ENCODE results near the gene CKAP4.

Gene CKAP4

DNA sequence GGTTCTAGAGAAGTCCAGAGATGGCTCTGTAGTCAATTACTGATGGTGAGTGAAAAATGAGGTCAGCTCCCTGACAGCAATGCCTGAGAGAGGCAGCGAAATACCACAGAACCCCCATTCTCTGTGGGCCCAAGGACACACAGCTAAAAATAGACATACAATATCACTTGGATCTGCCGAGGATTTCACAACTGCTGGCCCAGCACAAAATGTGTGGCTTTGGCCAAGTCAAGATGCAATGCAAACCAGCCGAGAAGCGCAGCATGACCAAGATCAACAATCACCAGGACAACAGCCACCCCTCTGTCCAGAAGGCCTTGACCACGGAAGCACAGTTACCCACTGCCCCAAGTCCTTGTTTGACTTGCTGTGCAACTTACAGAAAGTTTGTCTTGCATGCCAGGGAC is 52.2 kb downstream of the CKAP4 start:
- no peak for DNase-seq

DNA sequence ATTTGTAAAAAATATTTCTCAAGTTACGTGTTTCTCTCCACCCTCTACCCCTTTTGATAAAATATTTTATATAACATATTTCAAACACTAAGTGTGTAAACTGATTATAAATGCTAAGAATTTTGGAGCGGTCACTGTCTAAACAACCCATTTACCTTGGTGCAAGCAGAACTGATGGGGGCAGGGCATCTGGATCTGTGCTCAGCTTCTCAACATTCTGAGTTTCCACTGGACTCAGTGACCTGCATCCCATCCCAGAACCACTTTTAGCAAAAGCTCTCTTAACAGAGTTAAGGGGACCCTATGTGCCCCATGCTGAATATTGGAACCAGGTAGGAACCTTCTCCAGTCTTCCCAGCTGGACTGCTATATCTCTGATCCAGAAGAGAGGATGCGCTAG is 53.5 kb downstream of the CKAP4 start:
- DNase-seq = no peak

DNA sequence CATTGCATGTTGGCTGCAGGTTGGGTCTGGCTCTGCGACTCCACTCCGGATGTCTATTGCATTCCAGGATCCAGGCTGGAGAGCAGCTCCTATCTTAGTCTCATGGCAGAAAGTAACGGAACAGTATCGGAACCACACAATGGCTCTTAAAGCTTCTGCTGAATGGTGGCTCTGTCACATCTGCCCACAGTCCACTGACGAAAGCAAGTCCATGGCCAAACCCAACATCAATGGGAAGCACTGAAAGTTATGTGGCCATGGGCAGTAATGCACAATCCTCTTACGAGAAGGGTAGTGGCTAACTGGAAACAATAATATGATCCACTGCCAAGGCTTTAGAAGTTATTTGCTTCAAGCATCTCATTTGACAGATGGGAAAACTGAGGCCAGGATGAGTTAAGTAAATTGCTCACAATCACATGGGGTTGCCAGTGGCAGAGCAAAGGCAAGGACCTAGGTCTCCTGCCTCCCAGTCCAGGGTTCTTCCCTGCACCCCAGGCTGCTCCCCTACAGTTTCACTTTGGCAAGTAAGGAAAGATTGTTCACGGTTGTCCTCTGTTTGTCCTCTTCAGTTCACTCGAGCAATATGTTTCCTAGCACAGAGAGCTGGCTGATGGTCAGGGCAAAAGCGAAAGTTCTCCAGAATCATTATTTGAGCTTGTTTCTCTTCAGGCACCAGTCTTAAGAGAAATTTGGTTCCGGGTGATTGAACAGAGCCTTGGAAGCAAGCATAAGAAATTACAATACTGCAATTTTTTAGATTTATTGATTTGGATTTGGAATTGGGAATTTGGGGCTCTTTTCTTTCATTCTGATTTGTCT is 54.2 kb downstream of the CKAP4 start:
- DNase-seq = no peak

DNA sequence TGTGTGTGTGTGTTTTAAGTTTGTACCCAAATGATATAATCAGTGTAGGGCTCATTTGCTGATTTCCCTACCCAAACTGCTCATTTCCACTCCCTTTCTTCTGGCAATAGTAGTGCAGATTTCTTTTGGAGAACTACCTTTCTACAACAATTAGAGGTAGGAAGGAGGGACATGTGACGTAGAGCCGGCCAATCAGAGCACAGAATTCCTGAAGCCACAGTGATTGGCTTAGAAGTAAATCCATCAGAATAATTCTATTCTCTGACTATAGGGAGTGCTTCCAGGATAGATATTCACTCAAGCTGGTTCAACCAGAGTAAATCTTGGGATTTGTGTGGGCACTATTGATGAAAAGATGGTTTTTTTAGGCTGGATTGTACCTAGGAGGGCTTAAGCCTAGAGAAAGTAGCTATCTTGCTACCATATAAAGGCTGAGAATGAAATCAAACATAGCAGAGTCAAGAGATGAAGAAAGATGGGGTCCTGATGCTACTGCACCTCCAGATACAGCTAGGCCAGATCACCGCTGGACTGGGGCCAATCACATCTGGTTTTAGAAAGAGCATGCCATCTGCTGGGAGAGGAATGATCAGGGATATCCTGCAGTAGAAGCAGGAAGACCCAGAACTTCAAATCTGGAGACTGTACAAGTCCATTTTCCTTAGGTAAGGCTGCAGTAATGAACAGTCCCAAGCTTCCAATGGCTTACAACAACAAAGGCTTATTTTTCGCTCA is 55.0 kb downstream of the CKAP4 start:
- DNase-seq = no peak

DNA sequence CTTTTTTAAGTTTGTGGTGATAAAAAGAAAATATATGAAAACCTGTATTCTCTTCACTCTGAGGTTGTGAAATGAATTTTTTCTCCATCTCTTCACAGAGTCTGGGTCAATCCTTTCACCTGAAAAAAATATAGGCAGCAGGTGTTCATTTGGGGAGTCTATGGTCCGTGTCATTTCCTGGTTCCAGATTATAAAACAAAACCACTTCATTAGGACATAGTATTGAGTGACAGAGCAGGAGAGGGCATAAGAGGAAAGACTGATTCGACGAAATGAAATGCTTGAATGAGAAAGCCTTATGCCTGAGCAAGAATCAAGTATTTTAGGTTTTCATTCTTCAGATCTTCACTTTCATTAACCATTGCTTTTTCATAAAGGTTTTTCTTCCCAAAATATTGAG is 57.2 kb downstream of the CKAP4 start:
- no peak for DNase-seq

DNA sequence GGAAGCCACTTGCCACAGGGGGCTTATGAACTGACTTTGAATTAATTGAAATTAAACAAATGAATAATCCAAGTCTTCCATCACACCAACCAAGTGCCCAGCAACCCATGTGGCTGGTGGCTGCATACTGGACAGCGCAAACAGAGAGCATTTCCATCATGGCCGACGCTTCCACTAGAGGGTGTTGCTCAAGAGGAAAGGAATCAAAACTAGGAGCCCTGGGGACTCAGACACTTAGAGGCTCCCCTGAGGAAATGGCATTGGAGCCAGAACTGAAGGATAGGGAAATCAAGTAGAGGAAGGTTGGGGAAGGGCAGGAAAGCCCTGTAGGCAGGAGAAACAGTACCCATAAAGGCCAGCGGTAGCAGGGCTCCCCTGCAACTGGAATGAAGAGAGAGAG is 58.5 kb downstream of the CKAP4 start:
- no peak for DNase-seq

DNA sequence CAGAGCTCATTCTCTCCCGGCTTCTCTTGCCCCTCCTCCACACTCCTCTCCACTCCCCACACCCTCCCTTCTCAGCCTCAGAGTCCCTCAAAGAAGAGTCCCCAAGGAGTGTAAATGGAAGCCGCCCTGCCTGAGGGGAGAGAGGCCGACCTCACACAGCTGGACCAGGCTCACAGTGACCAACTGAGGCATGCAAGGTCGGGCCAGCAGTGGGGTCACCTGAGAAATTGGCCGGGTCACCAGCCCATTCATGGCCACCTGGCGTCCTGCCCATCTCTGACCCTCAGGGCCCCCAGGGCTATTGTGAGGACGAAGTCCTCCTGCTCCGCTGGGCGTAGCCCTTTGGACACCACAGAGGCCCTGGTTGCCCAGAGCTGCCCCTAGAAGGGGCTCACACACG is 59.6 kb downstream of the CKAP4 start:
- DNase-seq = no peak

Data from activated T-cell treated with anti-CD3 and anti-CD28 coated beads, Interleukin-2, amount 50 U/mL, for 1 hour (primary cell).